OCI-LY7 (cell line): Measurements from ENCODE around the gene CD44.

Experiments used
- EZH2phosphoT487 ChIP-seq: fragments of 200-600 bp; sonication (generic); IDR thresholded peaks from 2 replicates; pipeline ENCODE4 v1.6.1; 2018; ENCODE audit warnings: low read depth, borderline replicate concordance, mild to moderate bottlenecking, mixed run types, antibody characterized with exemption, low read length, moderate library complexity, mixed read lengths
- TF ChIP-seq, protein P1 (sequence below): fragments of 200-600 bp; sonication (generic); conservative IDR thresholded peaks from 2 replicates; pipeline ENCODE4 v1.5.1; 2014; ENCODE audit warnings: mild to moderate bottlenecking, antibody characterized with exemption, low read length, moderate library complexity, mixed read lengths

- TF ChIP-seq, protein P1, sequence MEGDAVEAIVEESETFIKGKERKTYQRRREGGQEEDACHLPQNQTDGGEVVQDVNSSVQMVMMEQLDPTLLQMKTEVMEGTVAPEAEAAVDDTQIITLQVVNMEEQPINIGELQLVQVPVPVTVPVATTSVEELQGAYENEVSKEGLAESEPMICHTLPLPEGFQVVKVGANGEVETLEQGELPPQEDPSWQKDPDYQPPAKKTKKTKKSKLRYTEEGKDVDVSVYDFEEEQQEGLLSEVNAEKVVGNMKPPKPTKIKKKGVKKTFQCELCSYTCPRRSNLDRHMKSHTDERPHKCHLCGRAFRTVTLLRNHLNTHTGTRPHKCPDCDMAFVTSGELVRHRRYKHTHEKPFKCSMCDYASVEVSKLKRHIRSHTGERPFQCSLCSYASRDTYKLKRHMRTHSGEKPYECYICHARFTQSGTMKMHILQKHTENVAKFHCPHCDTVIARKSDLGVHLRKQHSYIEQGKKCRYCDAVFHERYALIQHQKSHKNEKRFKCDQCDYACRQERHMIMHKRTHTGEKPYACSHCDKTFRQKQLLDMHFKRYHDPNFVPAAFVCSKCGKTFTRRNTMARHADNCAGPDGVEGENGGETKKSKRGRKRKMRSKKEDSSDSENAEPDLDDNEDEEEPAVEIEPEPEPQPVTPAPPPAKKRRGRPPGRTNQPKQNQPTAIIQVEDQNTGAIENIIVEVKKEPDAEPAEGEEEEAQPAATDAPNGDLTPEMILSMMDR = no peak
- no peak for TF ChIP-seq EZH2phosphoT487
Observed at GRCh38 chr11:35230388-35230787, 91.4 kb downstream of the CD44 start.
